ENCODE results near the gene RAB17.

RAB17 gene

DNA sequence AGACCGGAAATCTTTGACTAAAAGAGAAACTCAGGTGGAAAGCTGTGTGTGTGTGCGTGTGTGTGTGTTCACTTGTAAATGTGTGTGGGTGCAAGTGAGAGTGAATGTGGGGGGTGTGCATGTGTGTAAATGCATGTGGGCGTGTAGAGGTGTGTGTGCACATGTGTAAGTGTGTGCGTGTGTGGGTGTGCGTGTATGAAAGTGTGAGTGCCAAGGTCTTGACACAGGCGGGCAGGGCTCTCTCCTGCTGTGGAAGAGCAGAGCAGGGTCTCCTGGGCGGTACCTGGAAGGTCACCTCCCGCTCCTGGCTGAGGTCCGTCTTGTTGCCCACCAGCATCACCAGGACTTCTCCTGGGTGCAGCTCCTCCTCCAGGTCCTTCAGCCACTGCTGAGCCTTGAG is 13.6 kb downstream of the RAB17 start:
- no peak for DNase-seq (ENCODE audit: low read depth)

- no peak for DNase-seq (ENCODE audit: low read depth)
These were observed 14.4 kb downstream of the RAB17 start for GRCh38 chr2:237575869-237576862.

DNA sequence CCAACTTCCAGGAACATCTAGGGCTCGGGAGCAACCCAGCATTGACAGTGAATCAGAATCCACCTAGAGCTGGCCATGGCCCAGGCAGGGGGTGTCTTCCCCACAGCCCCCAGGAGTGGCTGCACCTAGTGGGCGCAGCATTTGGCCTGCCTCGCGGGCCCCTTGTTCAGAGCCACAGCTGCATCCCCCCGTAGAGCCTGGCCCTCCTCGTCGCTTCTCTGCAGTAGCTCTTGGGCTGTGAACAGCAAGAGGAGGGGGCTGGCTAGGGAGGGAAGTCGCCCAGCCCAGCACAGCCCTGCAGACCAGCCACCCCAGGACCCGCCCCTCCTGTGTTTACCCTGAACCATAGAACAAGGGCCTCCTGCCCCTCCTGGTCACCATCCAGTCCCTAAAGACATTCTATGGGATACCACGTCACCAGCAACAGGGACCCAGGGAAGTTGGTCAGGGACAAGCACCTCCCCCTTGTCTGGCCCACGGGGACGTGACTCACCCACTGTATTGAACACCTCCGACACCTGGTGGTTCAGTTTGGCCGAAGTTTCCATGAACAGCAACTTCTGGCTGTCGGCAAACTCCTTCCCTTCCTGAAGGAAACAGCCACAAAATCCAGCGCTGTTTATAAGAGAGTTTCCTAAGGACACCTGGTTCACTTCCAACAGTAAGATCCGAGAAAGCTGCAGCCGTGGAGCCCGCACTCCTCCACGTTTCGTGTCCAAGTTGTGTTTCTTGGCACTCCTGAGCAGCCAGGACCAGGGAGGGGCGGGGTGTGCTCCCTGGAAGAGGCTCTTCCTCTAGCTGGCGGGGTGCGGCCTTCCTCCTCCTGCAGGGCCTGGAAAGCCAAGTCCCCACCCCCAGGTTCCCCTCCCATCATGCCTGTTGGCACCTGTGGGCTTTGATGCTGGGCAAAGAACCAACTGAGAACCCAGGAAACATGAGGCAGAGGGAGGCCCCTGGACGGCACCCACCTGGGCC is 15.4 kb downstream of the RAB17 start:
- DNase-seq (ENCODE audit: low read depth) = no peak

DNA sequence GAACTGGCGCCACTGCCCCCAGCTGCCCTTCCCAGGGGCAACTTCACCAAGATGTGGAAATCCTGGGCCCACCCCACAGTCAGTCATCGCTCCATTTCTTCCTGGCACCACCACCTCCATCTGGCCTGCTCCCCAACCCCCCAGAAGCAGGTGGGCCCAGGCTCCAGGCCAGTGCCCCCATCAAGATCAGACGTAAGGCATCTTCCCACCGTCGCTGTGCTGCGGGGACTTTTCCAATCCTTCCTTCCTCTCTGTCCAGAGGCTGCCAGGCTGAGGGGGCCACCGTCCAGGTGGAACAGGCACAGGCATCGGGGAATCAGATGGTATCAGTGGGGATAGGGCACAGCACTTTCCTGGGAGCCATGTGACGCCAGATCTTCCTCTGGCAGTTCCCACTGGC is 16.1 kb downstream of the RAB17 start:
- DNase-seq (ENCODE audit: low read depth) = no peak

DNA sequence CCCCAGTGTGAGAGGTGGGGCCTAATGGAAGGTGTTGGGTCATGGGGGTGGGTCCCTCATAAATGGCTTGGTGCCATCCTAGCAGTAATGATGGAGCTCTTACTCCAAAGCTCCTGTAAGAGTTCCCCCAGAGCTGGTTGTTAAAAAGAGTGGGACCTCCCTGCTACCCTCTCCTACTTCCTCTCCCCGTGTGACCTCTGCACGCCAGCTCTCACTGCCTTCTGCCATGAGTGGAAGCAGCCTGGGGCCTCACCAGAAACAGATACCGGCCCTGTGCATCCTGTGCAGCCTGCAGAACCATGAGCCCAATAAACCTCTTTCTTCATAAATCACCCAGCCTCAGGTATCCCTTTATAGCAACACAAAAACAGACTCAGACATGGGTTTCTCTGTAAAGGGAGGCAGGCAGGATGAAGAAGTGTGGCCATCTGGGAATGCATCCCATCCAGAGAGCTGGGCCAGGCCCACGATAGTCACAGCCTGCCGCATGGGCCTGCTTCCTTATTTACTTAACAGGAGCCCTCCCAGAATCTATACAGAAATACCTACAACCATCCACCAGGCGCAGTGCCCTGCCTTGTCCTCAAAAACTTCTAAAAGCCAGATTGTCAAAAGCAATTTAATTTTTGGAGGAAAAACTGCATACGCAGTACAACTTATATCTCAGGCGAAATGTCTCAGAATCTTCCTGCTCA is 16.7 kb downstream of the RAB17 start:
- no peak for DNase-seq (ENCODE audit: low read depth)

GRCh38 chr2:237572742-237573101 is 17.8 kb downstream of the RAB17 start:
- no peak for DNase-seq (ENCODE audit: low read depth)

- DNase-seq (ENCODE audit: low read depth) = peak; percentile 78
These were observed 18.4 kb downstream of the RAB17 start for GRCh38 chr2:237572021-237572741.

DNA sequence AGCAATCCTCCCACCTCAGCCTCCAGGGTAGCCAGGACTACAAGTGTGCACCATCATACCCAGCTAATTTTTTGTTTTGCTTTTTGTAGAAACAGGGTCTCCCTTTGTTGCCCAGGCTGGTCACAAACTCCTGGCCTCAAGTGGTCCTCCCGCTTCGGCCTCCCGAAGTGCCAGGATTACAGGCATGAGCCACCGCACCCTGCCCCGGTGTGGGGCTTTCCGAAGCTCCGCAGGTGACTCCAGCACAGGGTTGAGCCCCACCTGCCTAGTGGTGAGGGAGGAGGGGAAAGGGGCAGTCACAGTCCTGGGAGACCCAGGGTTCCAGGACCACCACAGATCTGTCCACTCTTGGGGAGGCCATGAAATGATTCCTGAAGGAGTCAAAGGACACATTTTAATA is 19.0 kb downstream of the RAB17 start:
- DNase-seq (ENCODE audit: low read depth) = no peak

- DNase-seq (ENCODE audit: low read depth) = no peak
These were observed 19.7 kb downstream of the RAB17 start for GRCh38 chr2:237570776-237571335.

GRCh38 chr2:237569896-237570295 is 20.6 kb downstream of the RAB17 start:
- DNase-seq (ENCODE audit: low read depth) = no peak

DNA sequence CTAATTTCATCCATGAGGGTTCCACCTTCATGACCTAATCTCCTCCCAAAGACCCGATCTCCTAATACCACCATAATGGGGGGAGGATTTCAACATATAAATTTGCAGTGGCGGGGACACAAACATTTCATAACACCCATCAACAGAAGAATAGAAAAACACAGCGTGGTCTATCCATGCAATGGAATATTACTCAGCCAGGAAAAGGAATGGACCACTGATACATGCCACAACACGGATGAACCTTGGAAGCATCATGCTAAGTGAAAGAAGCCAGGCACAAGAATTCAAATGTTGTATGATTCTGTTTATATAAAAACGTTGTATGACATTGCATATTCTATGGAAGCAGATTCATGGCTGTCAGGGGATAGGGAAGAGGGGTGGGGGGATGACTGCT is 21.5 kb downstream of the RAB17 start:
- DNase-seq (ENCODE audit: low read depth) = no peak

GRCh38 chr2:237568121-237568660 is 22.3 kb downstream of the RAB17 start:
- DNase-seq (ENCODE audit: low read depth) = no peak

DNA sequence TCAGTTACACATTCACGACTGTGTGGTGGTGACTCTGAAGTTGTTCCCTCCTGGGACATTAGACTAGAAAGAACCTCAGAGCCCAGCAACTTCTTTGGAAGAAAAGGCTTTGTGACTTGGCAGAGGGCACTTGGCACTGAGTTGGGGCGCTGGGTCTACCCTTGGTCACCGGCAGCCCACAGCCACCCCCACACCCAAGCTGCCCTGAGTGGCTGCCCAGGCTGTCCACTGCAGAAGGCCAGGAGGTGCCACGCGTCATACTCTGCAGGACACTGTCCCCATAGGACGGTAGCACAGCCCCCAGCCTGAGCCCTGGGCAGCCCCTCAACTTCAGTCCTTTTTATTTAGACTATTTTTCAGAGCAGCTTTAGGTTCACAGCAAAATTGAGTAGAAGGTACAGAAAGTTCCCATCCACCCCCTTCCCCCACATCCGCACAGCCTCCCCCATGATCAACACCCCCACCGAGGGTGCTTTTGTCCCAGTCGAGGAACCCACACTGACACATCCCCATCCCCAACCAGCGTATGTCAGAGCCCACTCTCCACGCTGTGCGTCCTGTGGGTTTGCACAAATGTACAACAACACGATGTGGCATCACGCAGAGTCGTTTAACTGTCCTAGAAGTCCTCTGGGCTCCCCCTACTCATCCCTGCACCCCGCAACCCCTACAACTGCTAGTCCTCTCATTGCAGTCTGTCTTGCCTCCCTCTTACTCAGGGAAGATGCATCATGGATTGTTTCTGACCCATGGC is 23.1 kb downstream of the RAB17 start:
- DNase-seq (ENCODE audit: low read depth) = no peak

DNA sequence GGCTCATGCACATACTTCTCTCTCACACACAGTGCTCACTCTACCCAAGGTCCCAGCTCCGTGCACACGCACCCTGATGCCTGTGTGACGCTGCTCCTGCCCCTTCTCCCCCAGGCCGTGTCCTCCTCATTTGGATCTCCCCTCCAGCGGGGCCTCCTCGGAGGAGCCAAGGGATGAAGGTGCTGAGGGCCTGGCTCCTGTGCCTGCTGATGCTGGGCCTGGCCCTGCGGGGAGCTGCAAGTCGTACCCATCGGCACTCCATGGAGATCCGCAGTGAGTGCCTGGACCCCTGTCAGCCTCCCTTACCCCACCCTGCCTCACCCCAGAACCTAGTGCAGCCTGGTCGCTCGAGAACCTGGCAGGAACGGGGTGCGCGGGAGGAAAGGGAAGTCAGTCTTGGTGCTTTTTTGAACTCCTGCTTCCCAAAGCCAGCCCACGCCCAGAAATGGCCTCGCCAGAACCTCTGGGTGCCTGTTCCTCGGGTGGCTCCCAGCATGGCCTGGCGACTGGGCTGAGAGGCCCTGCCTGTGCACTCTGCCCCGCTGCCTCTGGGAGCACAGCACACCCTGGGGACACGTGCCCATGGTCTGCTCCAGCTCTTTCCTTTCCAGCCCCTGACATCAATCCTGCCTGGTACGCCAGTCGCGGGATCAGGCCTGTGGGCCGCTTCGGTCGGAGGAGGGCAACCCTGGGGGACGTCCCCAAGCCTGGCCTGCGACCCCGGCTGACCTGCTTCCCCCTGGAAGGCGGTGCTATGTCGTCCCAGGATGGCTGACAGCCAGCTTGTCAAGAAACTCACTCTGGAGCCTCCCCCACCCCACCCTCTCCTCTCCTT is 23.9 kb downstream of the RAB17 start, which contains the start of gene PRLH:
PRLH (plus strand) TSS at position 174 of the 835 bp plus-strand sequence; CDS start at position 174, 0 bp downstream.
- no peak for DNase-seq (ENCODE audit: low read depth)

GRCh38 chr2:237565974-237566373 is 24.6 kb downstream of the RAB17 start:
- no peak for DNase-seq (ENCODE audit: low read depth)

DNA sequence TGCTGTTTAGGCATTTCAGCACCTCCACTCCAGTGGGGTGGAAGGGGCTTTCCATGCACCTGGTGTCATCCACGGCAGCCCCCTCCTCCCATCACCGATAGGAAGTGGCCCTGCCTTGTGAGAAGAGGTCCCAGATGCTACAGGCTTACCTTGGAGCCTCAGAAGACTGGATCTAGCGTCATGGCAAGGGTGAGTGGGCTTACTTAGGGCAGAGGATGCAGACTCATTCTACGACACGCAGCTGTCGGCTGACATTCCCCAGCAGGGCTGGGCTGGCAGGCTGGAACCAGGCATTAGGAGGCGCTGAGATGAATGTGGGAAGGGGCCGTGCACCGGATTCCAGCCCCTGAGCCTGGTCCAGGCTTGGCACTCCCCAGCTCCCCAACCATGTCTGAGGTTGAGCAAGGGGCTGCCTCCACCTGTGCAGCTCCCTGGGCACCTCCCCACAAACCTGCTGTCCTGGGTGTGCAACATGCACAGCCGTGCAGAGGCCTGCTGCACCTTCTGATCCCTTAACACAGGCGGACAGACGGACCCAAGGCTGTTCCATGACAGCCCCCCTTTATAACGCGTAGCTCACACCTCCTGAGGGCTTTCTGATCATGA is 25.9 kb downstream of the RAB17 start:
- no peak for DNase-seq (ENCODE audit: low read depth)

DNA sequence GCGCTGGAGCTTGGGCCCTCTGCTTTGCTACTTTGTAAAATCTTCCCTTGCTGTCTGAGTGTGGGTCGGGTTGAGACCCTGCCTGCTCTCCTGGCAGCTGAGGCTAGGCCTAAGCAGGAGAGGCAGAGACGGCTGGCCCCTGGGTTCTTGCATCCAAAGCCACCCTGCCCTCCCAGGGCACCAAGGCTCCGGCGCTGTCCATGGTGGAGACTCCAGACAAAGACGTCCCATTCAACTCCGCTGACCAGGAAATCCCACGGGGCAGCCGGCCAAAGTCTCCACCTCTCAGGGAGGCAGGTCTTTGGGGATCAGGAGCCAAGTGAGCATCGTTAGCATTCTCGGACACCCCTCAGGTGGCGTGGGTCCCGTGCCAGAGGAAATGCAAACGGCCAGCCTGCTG is 26.7 kb downstream of the RAB17 start:
- DNase-seq (ENCODE audit: low read depth) = no peak

- DNase-seq (ENCODE audit: low read depth) = no peak
These were observed 29.3 kb downstream of the RAB17 start for GRCh38 chr2:237561221-237561620.
